ENCODE measurements around the gene TMEM134. TPM values are rescaled to one million over a fixed set of nuclear protein-coding genes. Genes with fewer than 3 reads are reported as not detected.
"Not testable (repeated sequence)": the region's sequence is repeated elsewhere in the genome, so short reads cannot be mapped to it uniquely, and the experiment has no call there.

TMEM134 gene
- polyA plus RNA-seq, 6 donors from 2014 or later, result 183 to 250 (median 221) TPM

- peaks cover 28 to 60% (median 58%) of the 10 kb centered on the region in 3 donors for H3K4me1 Mint-ChIP-seq
- DNase-seq (no peak), ATAC-seq (ENCODE audit: low read depth in 2 of 2) (no peak)
- H3K27ac Mint-ChIP-seq, result peak overlapping the region in 3 of 6 donors; percentile 59 to 87 (median 79)
- no peaks in the 10 kb centered on the region for H3K9me3 Mint-ChIP-seq
- peak overlapping the region in 3 of 8 donors; percentile 35 to 94 (median 63) for H3K4me3 Mint-ChIP-seq
- H3K36me3 Mint-ChIP-seq, result peaks cover 7 to 16% of the 10 kb centered on the region in 2 donors
- no peaks in the 10 kb centered on the region for H3K27me3 Mint-ChIP-seq
These were observed 36.2 kb downstream of the TMEM134 start for GRCh38 chr11:67432655-67433349.

DNA sequence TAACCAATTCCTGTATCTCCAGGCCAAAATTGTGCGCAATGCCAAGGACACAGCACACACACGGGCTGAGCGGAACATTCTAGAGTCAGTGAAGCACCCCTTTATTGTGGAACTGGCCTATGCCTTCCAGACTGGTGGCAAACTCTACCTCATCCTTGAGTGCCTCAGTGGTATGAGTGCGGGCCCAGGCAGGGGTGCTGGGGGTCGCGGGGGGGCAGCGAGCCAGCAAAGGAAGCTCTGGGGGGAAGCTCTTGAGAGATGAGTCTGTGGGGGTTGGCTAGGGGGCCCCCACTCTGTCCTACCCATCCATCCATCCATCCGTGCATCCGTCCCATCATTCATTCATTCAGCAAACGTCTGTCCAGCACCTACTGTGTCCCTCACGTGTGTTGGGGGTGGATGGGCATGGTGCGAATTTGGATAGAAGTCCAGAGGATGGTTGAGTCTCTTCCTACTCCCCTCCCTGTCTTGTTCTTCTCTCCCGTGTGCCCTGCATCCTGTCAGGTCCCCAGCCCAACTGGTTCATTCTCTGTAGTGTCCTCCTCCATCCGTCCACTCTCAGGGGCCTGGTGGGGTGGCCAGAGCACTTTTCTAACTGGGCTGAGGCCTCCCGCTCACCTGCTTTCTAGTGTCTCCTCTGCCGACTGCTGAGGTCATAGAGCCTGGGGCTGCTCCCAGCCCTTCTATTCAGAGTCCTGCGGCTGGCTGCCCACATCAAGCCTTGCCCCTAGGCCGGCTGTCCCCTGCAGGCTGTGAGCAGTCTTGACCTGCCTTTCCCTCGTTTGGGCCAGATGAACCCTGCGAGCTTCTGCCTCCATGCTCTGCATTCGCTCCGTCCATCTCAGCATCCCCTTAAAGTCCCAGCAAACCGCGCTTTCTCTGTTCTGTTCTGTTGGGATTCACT is 37.5 kb downstream of the TMEM134 start:
- Mint-ChIP-seq H3K36me3 (peaks cover 7 to 12% of the 10 kb centered on the region in 2 donors), H3K27ac (peak overlapping the region in 5 of 6 donors; percentile 45 to 90 (median 83)), H3K4me1 (peaks cover 24 to 58% (median 58%) of the 10 kb centered on the region in 3 donors), H3K4me3 (peak overlapping the region in 6 of 8 donors; percentile 23 to 94 (median 68)), H3K27me3 (no peaks in the 10 kb centered on the region), H3K9me3 (no peaks in the 10 kb centered on the region)
- ATAC-seq (ENCODE audit: low read depth in 2 of 2) (no peak), DNase-seq (no peak)

GRCh38 chr11:67429722-67430121 is 39.3 kb downstream of the TMEM134 start:
- Mint-ChIP-seq H3K4me1 (peaks cover 15 to 56% (median 44%) of the 10 kb centered on the region in 3 donors), H3K27ac (peak overlapping the region in 1 of 6 donors; percentile 56), H3K4me3 (peak overlapping the region; percentile 30 to 99 (median 96)), H3K27me3 (no peaks in the 10 kb centered on the region), H3K36me3 (peaks cover 0 to 7% of the 10 kb centered on the region in 2 donors), H3K9me3 (no peaks in the 10 kb centered on the region)
- DNase-seq (no peak), ATAC-seq (ENCODE audit: low read depth in 2 of 2) (no peak)

DNA sequence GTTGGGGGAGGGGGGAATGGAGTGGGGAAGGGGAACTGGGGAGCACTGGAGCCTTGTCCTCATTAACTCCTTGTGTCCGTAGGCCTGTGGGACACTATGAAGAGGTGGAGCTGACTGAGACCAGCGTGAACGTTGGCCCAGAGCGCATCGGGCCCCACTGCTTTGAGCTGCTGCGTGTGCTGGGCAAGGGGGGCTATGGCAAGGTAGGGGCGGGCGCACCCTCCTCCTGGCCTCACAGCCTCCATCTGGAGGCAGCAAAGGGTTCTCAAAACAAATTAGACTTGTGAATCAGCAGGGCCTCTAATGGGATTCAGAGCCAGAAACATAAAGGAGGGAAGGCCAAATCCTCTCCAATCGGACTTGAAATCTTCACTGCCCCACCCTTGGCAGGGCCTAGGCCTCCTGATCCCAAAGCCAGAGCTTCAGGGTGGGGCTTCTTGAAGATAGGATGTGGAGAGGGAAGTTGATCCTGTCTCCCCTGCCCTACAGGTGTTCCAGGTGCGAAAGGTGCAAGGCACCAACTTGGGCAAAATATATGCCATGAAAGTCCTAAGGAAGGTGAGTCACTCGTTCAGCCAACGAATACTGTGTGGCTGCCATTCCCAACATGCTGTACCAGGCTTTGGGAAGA is 39.9 kb downstream of the TMEM134 start:
- Mint-ChIP-seq H3K27me3 (no peaks in the 10 kb centered on the region), H3K4me3 (peak overlapping the region; percentile 86 to 99 (median 98)), H3K36me3 (peaks cover 0 to 7% of the 10 kb centered on the region in 2 donors), H3K4me1 (peaks cover 19 to 55% (median 39%) of the 10 kb centered on the region in 3 donors), H3K27ac (peak overlapping the region in 3 of 6 donors; percentile 39 to 88 (median 72)), H3K9me3 (no peaks in the 10 kb centered on the region)
- ATAC-seq (ENCODE audit: low read depth in 2 of 2) (no peak), DNase-seq (no peak)

- Mint-ChIP-seq H3K27ac (peak within 1 kb of the TSS; percentile 88 to 98 (median 97)), H3K27me3 (no peaks in the 10 kb centered on the region), H3K9me3 (no peaks in the 10 kb centered on the region), H3K4me3 (peak within 1 kb of the TSS; percentile 86 to 99 (median 98)), H3K4me1 (peaks cover 14 to 49% (median 31%) of the 10 kb centered on the region in 3 donors), H3K36me3 (peaks cover 0 to 7% of the 10 kb centered on the region in 2 donors)
- ATAC-seq (ENCODE audit: low read depth in 2 of 2), result peak; percentile 92 to 95
- peak; percentile 99 for DNase-seq
These were observed 40.7 kb downstream of the TMEM134 start, which contains the start of gene RPS6KB2 for GRCh38 chr11:67428052-67429001. RPS6KB2 (plus strand) TSS chr11:67428494; CDS start chr11:67428546, 52 bp downstream.

DNA sequence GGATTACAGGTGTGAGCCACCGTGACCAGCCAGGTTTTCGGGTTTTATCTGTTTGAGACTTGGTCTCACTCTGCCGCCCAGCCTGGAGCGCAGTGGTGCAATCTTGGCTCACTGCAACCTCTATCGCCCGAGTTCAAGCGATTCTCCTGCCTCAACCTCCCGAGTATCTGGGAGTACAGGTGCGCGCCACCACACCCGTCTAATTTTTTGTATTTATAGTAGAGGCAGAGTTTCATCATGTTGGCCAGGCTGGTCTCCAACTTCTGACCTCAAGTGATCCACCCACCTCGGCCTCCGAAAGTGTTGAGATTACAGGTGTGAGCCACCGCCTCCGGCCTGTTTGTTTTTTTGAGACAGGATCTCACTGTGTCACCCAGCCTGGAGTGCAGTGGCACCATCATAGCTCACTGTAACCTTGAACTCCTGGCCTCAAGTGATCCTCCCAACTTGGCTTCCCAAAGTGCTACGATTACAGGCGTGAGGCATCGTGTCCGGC is 41.6 kb downstream of the TMEM134 start:
- not testable (repeated sequence) for H3K36me3 Mint-ChIP-seq; H3K9me3 Mint-ChIP-seq; ATAC-seq (ENCODE audit: low read depth in 2 of 2); H3K27me3 Mint-ChIP-seq; DNase-seq
- H3K4me3 Mint-ChIP-seq, result peak overlapping the region; percentile 86 to 99 (median 98)
- H3K4me1 Mint-ChIP-seq, result peaks cover 22 to 47% (median 30%) of the 10 kb centered on the region in 3 donors
- H3K27ac Mint-ChIP-seq, result peak overlapping the region in 5 of 6 donors; percentile 21 to 98 (median 96)

- H3K4me1 Mint-ChIP-seq, result peaks cover 32 to 41% (median 40%) of the 10 kb centered on the region in 3 donors
- no peak for ATAC-seq (ENCODE audit: low read depth in 2 of 2)
- no peaks in the 10 kb centered on the region for H3K36me3 Mint-ChIP-seq
- H3K27me3 Mint-ChIP-seq, result no peaks in the 10 kb centered on the region
- H3K27ac Mint-ChIP-seq, result no peak overlapping the region
- peak overlapping the region in 1 of 8 donors; percentile 59 for H3K4me3 Mint-ChIP-seq
- no peak for DNase-seq
- H3K9me3 Mint-ChIP-seq, result no peaks in the 10 kb centered on the region
These were observed 45.0 kb downstream of the TMEM134 start for GRCh38 chr11:67423891-67424613.

DNA sequence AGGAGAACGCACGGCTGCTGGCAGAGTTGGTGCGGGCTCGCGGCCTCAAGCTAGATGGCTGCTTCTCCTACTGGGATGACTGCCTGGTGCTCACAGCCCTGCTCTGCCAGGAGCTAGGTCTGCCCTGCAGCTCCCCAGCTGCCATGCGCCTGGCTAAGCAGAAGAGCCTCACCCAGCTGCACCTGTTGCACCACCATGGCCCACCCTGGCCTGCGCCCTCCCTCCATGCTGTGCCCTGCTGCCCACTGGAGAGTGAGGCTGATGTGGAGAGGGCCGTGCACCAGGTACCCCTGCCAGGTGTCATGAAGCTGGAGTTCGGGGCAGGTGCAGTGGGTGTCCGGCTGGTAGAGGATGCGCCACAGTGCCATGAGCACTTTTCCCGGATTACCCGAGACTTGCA is 45.6 kb downstream of the TMEM134 start:
- Mint-ChIP-seq H3K27me3 (no peaks in the 10 kb centered on the region), H3K36me3 (no peaks in the 10 kb centered on the region), H3K27ac (peak overlapping the region in 1 of 6 donors; percentile 71), H3K4me1 (peaks cover 34 to 46% (median 45%) of the 10 kb centered on the region in 3 donors), H3K9me3 (no peaks in the 10 kb centered on the region), H3K4me3 (peak overlapping the region in 1 of 8 donors; percentile 78)
- ATAC-seq (ENCODE audit: low read depth in 2 of 2), result no peak
- no peak for DNase-seq

DNA sequence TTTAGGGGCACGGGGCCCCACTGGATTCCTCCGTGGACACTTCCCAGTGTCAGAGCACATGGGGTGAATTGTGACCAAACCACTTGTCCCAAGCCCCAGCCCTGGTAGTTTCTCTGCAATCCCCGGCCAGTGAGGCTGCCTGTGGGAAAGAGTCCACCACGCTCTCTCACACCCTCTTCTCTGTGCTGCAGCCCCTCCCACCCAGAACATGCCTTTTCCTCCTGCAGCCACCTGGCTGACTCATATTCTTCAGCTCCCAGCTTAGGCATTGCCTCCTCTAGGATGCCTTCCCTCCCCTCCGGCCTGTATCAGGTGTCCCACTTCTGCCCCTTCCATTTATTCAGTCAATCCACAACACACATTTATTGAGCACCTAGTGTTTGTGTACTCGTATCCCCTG is 46.2 kb downstream of the TMEM134 start:
- Mint-ChIP-seq H3K27ac (peak overlapping the region in 3 of 6 donors; percentile 54 to 93 (median 71)), H3K27me3 (no peaks in the 10 kb centered on the region), H3K4me3 (peak overlapping the region in 4 of 8 donors; percentile 31 to 78 (median 54)), H3K9me3 (no peaks in the 10 kb centered on the region), H3K36me3 (no peaks in the 10 kb centered on the region), H3K4me1 (peaks cover 39 to 46% (median 46%) of the 10 kb centered on the region in 3 donors)
- ATAC-seq (ENCODE audit: low read depth in 2 of 2) (no peak), DNase-seq (no peak)

- peak overlapping the region in 7 of 8 donors; percentile 49 to 86 (median 78) for H3K4me3 Mint-ChIP-seq
- no peaks in the 10 kb centered on the region for H3K27me3 Mint-ChIP-seq
- H3K36me3 Mint-ChIP-seq, result no peaks in the 10 kb centered on the region
- ATAC-seq (ENCODE audit: low read depth in 2 of 2) (no peak), DNase-seq (no peak)
- peaks cover 48 to 55% (median 53%) of the 10 kb centered on the region in 3 donors for H3K4me1 Mint-ChIP-seq
- peak overlapping the region in 5 of 6 donors; percentile 78 to 96 (median 95) for H3K27ac Mint-ChIP-seq
- no peaks in the 10 kb centered on the region for H3K9me3 Mint-ChIP-seq
These were observed 47.5 kb downstream of the TMEM134 start for GRCh38 chr11:67421430-67422031.
